HG03139 (cell line): ENCODE data around the gene SYTL3.
"Not testable (repeated sequence)": the region's sequence is repeated elsewhere in the genome, so short reads cannot be mapped to it uniquely, and the experiment has no call there.

Source experiments
- ATAC-seq: cut with Tn5 transposase; IDR thresholded peaks from one replicate; pipeline ENCODE4 v1.9.1; 2021; ENCODE audit not compliant: unreplicated experiment

The SYTL3 gene

GRCh38 chr6:158638324-158638854 lies 11.5 kb upstream of the SYTL3 start:
- ATAC-seq: no peak

GRCh38 chr6:158639056-158639455 lies 10.8 kb upstream of the SYTL3 start:
- no peak for ATAC-seq

- no peak for ATAC-seq
These were observed 9.3 kb upstream of the SYTL3 start for GRCh38 chr6:158640519-158640918.

DNA sequence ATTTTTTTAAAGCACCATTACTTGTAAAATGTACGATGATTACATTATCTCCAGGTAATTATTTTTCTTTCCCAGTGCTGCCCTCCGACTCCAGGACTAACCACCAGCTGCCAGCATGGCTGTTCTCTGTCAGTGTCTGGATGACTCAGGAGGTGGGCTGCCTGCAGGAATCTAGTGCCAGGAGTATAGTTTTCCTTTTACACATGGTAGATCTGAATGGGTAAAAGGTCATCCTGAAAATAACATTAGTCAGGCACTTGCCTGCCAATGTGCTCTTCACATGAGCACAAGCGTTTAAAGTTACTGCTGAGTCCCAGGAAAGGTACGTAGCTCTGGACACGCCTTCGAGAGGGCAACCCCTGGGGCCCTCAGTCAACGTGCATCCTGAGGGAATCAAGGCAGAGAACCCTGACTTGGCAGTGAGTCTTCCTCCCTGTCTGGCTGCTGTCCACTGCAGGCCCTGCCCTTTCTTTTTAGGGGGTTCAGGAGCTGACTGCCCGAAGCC lies 7.7 kb upstream of the SYTL3 start:
- no peak for ATAC-seq

DNA sequence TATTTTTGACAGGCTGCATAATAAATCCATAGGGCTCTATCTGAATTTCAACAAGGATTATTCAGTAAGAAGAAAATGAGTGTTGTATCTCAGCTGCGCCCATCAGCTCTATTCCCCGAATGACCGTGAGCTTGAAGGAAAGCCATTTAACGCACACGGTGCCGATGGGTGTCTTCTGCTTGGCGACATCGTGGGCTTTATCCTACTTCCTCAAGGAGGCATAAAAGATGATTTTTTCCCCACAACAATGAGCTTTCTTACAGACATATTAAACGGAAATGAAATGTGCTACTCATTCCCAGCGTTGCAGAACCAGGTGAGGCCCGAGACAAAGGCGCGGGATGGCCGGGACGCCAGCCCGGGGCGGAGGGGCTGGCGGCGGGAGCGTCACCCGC lies 6.0 kb upstream of the SYTL3 start:
- ATAC-seq: no peak

- peak; percentile 47 for ATAC-seq
These were observed 5.4 kb upstream of the SYTL3 start, which contains the start of gene DYNLT1 for GRCh38 chr6:158644231-158645063. Gene DYNLT1 (minus strand): TSS chr6:158644743. CDS start chr6:158644708, 35 bp downstream.

DNA sequence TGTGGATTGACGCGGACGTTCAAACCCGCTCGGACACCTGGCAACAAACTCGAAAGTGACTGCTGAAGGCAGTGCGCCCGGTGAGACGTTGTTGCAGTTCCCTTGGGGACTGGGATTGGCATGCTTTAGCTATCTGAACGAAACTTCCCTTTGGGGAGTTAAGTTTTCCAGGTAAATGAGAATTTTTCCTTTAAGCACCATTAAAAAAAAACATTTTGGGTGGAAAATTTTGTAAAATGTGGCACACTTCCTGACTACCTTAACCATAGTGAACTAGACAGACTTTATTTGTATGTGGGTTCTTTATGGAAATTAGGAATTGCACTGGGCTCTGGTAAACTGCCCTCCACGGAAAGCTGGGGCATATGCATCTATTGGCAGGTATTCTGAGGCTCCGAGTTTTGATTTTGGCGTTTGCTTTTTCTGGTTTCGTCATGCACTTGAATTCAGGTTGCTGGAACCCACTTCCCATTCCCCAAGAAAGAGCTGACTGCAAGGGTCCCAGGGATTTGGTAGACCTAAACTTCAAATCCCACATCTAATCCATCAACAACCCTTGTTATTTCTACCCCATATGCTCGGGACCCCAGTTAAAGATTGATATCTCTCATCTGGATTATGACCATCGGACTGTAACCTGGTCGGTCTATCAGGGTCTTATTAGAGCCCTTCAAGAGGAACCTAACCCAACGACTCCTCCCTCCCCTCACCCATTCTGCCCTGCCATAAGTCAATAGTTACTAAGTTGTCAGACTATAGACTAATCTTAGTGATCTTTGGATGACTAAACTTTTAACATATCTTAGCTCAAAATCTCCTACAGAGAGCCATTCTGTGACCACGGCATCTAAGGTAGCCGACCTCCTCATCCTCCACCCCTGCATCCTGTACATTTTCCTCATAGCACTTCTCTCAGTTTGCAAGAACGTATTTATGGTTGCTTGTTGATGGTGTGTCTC lies 4.5 kb upstream of the SYTL3 start:
- no peak for ATAC-seq

DNA sequence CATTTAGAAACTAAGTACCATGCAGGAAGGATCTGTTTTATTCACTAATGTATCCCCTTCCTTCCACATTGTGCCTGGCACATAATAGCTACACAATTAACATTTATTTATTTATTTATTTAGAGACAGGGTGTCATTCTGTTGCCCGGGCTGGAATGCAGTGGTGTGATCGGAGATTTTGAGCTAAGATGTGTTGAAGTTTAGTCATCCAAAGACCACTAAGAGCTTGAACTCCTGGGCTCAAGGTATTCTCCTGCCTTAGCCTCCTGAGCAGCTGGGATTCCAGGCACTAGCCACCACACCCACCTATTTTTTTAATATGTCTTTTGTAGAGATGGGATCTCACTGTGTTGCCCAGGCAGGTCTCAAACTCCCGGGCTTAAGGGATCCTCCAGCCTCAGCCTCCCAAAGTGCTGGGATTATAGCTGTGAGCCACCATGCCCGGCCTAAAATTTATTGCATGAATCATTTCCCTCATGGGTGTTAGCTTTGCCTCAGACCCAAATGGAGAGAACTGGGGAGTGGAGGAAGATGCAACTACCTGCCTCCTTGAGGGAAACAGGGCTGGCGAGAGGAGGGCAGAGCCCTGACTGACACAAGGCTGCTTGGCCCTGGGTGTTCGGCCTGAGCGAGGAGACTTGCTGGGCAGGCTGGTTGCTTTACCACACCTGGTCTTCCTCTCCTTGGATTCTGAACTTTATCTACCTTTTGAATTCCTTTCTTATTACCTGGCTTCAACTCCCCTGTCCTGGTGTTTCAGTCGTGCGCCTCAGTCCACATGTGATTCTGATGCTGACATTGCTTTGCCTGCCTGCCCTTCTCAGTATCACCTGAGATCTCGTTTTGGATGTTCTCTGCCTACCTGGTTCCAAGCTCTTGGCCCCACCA lies 3.6 kb upstream of the SYTL3 start:
- no peak for ATAC-seq

- no peak for ATAC-seq
These were observed 2.4 kb upstream of the SYTL3 start for GRCh38 chr6:158647501-158647900.

DNA sequence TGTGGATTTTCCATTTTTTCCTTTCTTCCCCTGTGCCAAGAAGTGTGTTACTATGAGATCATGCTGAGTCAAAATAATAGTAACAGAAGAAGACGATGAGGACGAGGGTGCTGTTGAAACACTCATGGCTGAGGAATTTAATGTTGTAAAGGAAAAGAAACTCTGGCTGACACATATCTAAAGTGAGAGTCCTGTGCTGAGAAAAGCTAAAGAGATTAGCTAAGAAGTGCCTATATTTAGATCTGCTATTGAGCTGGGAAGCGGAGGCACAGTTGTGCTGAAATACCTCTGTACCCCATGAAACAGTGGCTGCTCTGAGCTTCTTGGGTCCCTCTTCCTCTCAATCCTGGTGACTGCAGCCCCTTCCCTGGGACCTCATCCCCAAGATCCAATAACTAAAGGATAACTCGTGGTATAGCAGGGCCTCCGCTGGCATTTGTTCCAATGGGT lies 1.1 kb upstream of the SYTL3 start:
- ATAC-seq: no peak

- ATAC-seq: not testable (repeated sequence)
These were observed 2.3 kb downstream of the SYTL3 start for GRCh38 chr6:158651981-158652737.

GRCh38 chr6:158653577-158654354 lies 3.9 kb downstream of the SYTL3 start:
- ATAC-seq: peak; percentile 47

DNA sequence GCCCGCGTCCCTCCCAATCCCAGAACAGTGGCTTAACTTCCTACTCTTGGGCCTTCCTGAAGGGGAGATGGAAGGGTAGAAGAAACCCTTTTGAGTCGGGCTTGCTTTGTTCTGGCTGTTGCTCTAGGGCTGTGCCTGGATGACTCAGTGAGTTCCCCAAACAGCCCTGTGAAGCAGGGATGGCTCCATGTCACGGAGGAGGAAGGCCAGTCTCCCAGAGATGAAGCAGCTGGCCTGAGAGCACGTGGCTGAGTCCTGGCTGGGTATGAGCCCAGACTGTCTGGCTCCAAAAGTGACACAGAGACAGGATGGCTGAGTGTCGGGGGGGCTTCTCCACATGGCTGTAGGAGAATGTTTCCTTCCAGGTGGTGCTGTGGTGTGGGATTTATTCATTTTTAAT lies 4.6 kb downstream of the SYTL3 start:
- no peak for ATAC-seq

DNA sequence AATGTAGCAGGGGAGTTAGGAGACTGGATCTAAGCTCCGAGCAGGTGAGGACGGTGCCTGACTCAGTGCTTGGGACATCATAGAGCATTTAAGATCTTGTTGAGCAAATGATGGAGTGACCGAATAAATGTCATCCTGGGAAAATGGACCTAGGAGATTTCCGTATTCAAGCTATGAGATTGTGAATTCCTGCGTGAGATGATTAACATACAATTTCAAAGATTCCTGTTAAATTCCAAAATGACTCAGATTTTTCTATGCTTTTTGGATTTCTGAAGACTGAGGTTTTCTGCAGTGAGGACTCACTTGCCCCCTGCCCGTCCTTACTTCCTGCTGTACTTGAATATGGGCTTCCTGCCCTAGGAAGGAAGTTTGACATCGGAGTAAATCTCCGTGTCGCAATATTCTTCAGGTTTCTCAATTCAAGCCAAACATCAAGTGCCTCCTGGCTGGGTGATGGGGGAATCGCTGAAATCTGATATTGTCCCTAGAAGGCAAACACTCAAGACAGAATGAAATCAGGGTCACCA lies 5.2 kb downstream of the SYTL3 start:
- ATAC-seq: no peak

GRCh38 chr6:158655569-158656450 lies 6.0 kb downstream of the SYTL3 start:
- ATAC-seq: no peak

GRCh38 chr6:158656986-158657385 lies 7.1 kb downstream of the SYTL3 start:
- ATAC-seq: not testable (repeated sequence)

- ATAC-seq: peak; percentile 59
These were observed 10.5 kb downstream of the SYTL3 start for GRCh38 chr6:158660333-158660754.
